HepG2 (cell line): ENCODE results near the gene TTC6. TPM values are rescaled to one million over a fixed set of nuclear protein-coding genes. Genes with fewer than 3 reads are reported as not detected.
A peak's percentile ranks its signal among the peaks of the same experiment; 100 is the strongest.

Experiments used
- ARID3A ChIP-seq: IDR thresholded peaks from 2 replicates; pipeline ENCODE4 v1.6.1; 2012; ENCODE audit warnings: low read depth, low read length, improper control_type of control experiment
- BCL6 ChIP-seq: IDR thresholded peaks from 2 replicates; pipeline ENCODE4 v1.6.1; 2016; ENCODE audit warnings: missing genetic modification reagents, missing compliant biosample characterization
- BORCS8-MEF2B ChIP-seq: sonication (generic); formaldehyde crosslinking; IDR thresholded peaks from 2 replicates; pipeline ENCODE4 v1.8.0; 2022; ENCODE audit warnings: mild to moderate bottlenecking, missing genetic modification reagents
- EHMT2 ChIP-seq: fragments of 200-600 bp; sonication (generic); IDR thresholded peaks from 2 replicates; pipeline ENCODE4 v1.7.0; 2017; ENCODE audit warnings: antibody characterized with exemption, low read depth, low read length, borderline replicate concordance
- EP300 ChIP-seq, 3 experiments: sonication (generic) in 1 of 3; formaldehyde crosslinking in 1 of 3; IDR thresholded peaks; 2 replicates each; pipeline versions ENCODE4 v1.5.1 to v1.6.1; 2011 to 2020; ENCODE audit warnings: low read depth in 2 of 3, low read length in 2 of 3, borderline replicate concordance in 1 of 3, improper control_type of control experiment in 1 of 3, mild to moderate bottlenecking in 1 of 3, missing genetic modification reagents in 1 of 3, moderate library complexity in 1 of 3
- HDAC1 ChIP-seq: sonication (generic); formaldehyde crosslinking; IDR thresholded peaks from 2 replicates; pipeline ENCODE4 v1.5.1; 2020; ENCODE audit warnings: mild to moderate bottlenecking, missing genetic modification reagents
- HIC2 ChIP-seq: sonication (generic); formaldehyde crosslinking; IDR thresholded peaks from 2 replicates; pipeline ENCODE4 v1.9.0; 2022; ENCODE audit warnings: low read depth, missing genetic modification reagents
- HOMEZ ChIP-seq: IDR thresholded peaks from 2 replicates; pipeline ENCODE4 v1.6.1; 2016; ENCODE audit warnings: low read depth
- NRL ChIP-seq: sonication (generic); formaldehyde crosslinking; IDR thresholded peaks from 2 replicates; pipeline ENCODE4 v1.5.0; 2020; ENCODE audit warnings: missing genetic modification reagents, mild to moderate bottlenecking, moderate library complexity, borderline replicate concordance
- RARA ChIP-seq: IDR thresholded peaks from 2 replicates; pipeline ENCODE4 v1.6.1; 2016; ENCODE audit warnings: missing genetic modification reagents, missing compliant biosample characterization
- RBM22 ChIP-seq: fragments of 200-400 bp; formaldehyde crosslinking; optimal IDR thresholded peaks from 2 replicates; pipeline ENCODE3; 2017; ENCODE audit warnings: mild to moderate bottlenecking, low read length, moderate library complexity
- SALL1 ChIP-seq: sonication (generic); formaldehyde crosslinking; IDR thresholded peaks from 2 replicates; pipeline ENCODE4 v1.8.0; 2022; ENCODE audit warnings: mild to moderate bottlenecking, missing genetic modification reagents
- TCF7 ChIP-seq: sonication (generic); IDR thresholded peaks from 2 replicates; pipeline ENCODE4 v1.6.1; 2016; ENCODE audit warnings: antibody characterized with exemption, low read depth
- THYN1 ChIP-seq: sonication (generic); formaldehyde crosslinking; IDR thresholded peaks from 2 replicates; pipeline ENCODE4 v1.8.1; 2023; ENCODE audit warnings: low read depth, mild to moderate bottlenecking, moderate library complexity, missing genetic modification reagents, borderline replicate concordance
- U2AF2 ChIP-seq: fragments of 200-400 bp; formaldehyde crosslinking; IDR thresholded peaks from 2 replicates; pipeline ENCODE4 v1.6.1; 2017; ENCODE audit warnings: low read depth, mild to moderate bottlenecking, low read length
- ZBTB43 ChIP-seq: sonication (generic); formaldehyde crosslinking; conservative IDR thresholded peaks from 2 replicates; pipeline ENCODE4 v1.4.0; 2020; ENCODE audit warnings: missing genetic modification reagents
- ZMYM4 ChIP-seq: sonication (generic); formaldehyde crosslinking; IDR thresholded peaks from 2 replicates; pipeline ENCODE4 v1.8.1; 2023; ENCODE audit warnings: mild to moderate bottlenecking, missing genetic modification reagents
- ZNF367 ChIP-seq: sonication (generic); formaldehyde crosslinking; IDR thresholded peaks from 2 replicates; pipeline ENCODE4 v1.4.0; 2020; ENCODE audit warnings: missing genetic modification reagents, borderline replicate concordance
- ZNF652 ChIP-seq: IDR thresholded peaks from 2 replicates; pipeline ENCODE4 v1.6.1; 2016; ENCODE audit warnings: low read depth, borderline replicate concordance
- polyA plus RNA-seq, 8 experiments: library from polyadenylated mRNA; depleted of rRNA in 3 of 8; stranded (reverse) in 7 of 8; unstranded in 1 of 8; fragments of >200 nt; fragmentation: Illumina TruSeq in 4 of 8; extraction: Trizol in 4 of 8; gene quantifications; 2 replicates each; pipeline versions ENCODE4 v1.2.1 to v1.2.3, GENCODE V29; 2011 to 2016; ENCODE audit warnings: low read depth in 4 of 8, missing spikeins in 1 of 8, mixed read lengths in 1 of 8; ENCODE audit not compliant: insufficient read depth in 1 of 8
- total RNA-seq, 5 experiments: library from RNA; depleted of rRNA; stranded (reverse); fragments of >200 nt; fragmentation: Illumina TruSeq; extraction: Trizol; gene quantifications; 2 replicates each; pipeline ENCODE4 v1.2.3, GENCODE V29; 2016; ENCODE audit warnings: low read depth in 1 of 5

Gene TTC6
- total and polyA plus RNA-seq, 2 of the 13 experiments (the other 11 are each of a cell fraction or from before 2014, with no cell fraction given) = 9.3 to 27.4 TPM

- TF ChIP-seq HOMEZ (CRISPR knock-in tag) (peak; percentile 10; the same call in 1 of the 2 replicates), HDAC1 (0 out of 2 replicates have a peak, but pooled peaks have one; percentile 34), ARID3A (peak; percentile 63; the same call in 1 of the 2 replicates), NRL (CRISPR knock-in tag) (no peak), ZNF652 (CRISPR knock-in tag) (peak; percentile 86), U2AF2 (no peak), SALL1 (CRISPR knock-in tag) (peak; percentile 18; the same call in 1 of the 2 replicates), BCL6 (0 out of 2 replicates have a peak, but pooled peaks have one; percentile 26), THYN1 (CRISPR knock-in tag) (peak; percentile 15; the same call in 1 of the 2 replicates), ZBTB43 (CRISPR knock-in tag) (0 out of 2 replicates have a peak, but pooled peaks have one; percentile 32), BORCS8-MEF2B (no peak), ZNF367 (no peak), EP300 (IDR thresholded peaks at IDR 0.05; ENCODE audit: low read depth in 2 of 2, low read length in 2 of 2) (peak in 1 of 2 experiments; percentile 59; a peak in 1 of 4 replicates), EP300 (CRISPR knock-in tag; IDR thresholded peaks at IDR 0.05; ENCODE audit: borderline replicate concordance) (no peak), RARA (CRISPR knock-in tag) (peak; percentile 27; the same call in 1 of the 2 replicates), ZMYM4 (CRISPR knock-in tag) (peak; percentile 33; the same call in 1 of the 2 replicates), RBM22 (peak; percentile 40), HIC2 (CRISPR knock-in tag) (no peak), EHMT2 (no peak), TCF7 (peak; percentile 30; the same call in 1 of the 2 replicates)
Observed at GRCh38 chr14:37625597-37626595, 30.5 kb downstream of the TTC6 start (continued).
